Measurements from ENCODE around the gene ADK. TPM values are rescaled to one million over a fixed set of nuclear protein-coding genes. Genes with fewer than 3 reads are reported as not detected.
"Not testable (repeated sequence)": the region's sequence is repeated elsewhere in the genome, so short reads cannot be mapped to it uniquely, and the experiment has no call there.

The ADK gene
- total and polyA plus RNA-seq, 2 donors (not counting 3 experiments of a cell fraction or from before 2014, with no cell fraction given): 11.7 to 46.5 TPM

- Histone ChIP-seq H2AFZ (ENCODE audit: low read depth, low read length) (no peak overlapping the region), H3K4me2 (ENCODE audit: insufficient read depth, low read length) (no peak overlapping the region), H3K9me3 (replicated peaks; ENCODE audit: control insufficient read depth, insufficient read depth, low read length) (no peaks in the 10 kb centered on the region), H3K4me1 (ENCODE audit: control insufficient read depth, extremely low read depth, insufficient read depth, low read length) (no peaks in the 10 kb centered on the region), H3K79me2 (ENCODE audit: control insufficient read depth, insufficient read depth, low read length) (no peaks in the 10 kb centered on the region), H3K9me1 (replicated peaks; ENCODE audit: control insufficient read depth, extremely low read depth, insufficient read depth, low read length) (no peaks in the 10 kb centered on the region), H3K4me3 (replicated peaks in 1 of 3; ENCODE audit: insufficient read depth in 1 of 3, low read depth in 1 of 3, low read length in 3 of 3) (no peak overlapping the region), H3K9ac (replicated peaks; ENCODE audit: extremely low read depth, insufficient read depth, low read length) (no peak overlapping the region), H3K27me3 (ENCODE audit: control insufficient read depth in 2 of 2, insufficient read depth in 2 of 2, low read length in 2 of 2) (no peaks in the 10 kb centered on the region), H4K20me1 (replicated peaks; ENCODE audit: control insufficient read depth, extremely low read depth, insufficient read depth, low read length) (no peaks in the 10 kb centered on the region), H3K27ac (ENCODE audit: insufficient read depth, low read depth, low read length) (no peak overlapping the region), H3K36me3 (ENCODE audit: control insufficient read depth in 2 of 2, extremely low read depth in 1 of 2, insufficient read depth in 2 of 2, low read length in 2 of 2) (no peaks in the 10 kb centered on the region)
- BruUV-seq (replicated peaks): no TSS peak
- dilution Hi-C loops (cut with MboI; ENCODE audit: extremely low pct_ligation_motif_present, low sequenced_read_pairs): no loop called here
- FAIRE-seq (no peak), DNase-seq (ENCODE audit: low read depth, low spot score) (no peak)
- TF ChIP-seq FOS (IDR thresholded peaks at IDR 0.05; ENCODE audit: borderline replicate concordance, insufficient read depth, low read length) (no peak), GATA2 (IDR thresholded peaks at IDR 0.05; ENCODE audit: insufficient read depth, insufficient read length, low read depth, low read length) (no peak), MAX (IDR thresholded peaks at IDR 0.05; ENCODE audit: insufficient read depth, insufficient read length) (no peak), POLR2AphosphoS5 (IDR thresholded peaks at IDR 0.05; ENCODE audit: insufficient read depth, low read depth, low read length) (no peak), EZH2 (IDR thresholded peaks at IDR 0.05; ENCODE audit: borderline replicate concordance, low read depth, low read length, severe bottlenecking) (no peak), JUN (IDR thresholded peaks at IDR 0.05; ENCODE audit: borderline replicate concordance, insufficient read depth, insufficient read length, low read depth) (no peak), POLR2A (IDR thresholded peaks at IDR 0.05; ENCODE audit: low read depth, low read length) (no peak), MYC (IDR thresholded peaks at IDR 0.05; ENCODE audit: low read depth, low read length) (no peak)
- TF ChIP-seq, protein P1, sequence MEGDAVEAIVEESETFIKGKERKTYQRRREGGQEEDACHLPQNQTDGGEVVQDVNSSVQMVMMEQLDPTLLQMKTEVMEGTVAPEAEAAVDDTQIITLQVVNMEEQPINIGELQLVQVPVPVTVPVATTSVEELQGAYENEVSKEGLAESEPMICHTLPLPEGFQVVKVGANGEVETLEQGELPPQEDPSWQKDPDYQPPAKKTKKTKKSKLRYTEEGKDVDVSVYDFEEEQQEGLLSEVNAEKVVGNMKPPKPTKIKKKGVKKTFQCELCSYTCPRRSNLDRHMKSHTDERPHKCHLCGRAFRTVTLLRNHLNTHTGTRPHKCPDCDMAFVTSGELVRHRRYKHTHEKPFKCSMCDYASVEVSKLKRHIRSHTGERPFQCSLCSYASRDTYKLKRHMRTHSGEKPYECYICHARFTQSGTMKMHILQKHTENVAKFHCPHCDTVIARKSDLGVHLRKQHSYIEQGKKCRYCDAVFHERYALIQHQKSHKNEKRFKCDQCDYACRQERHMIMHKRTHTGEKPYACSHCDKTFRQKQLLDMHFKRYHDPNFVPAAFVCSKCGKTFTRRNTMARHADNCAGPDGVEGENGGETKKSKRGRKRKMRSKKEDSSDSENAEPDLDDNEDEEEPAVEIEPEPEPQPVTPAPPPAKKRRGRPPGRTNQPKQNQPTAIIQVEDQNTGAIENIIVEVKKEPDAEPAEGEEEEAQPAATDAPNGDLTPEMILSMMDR (IDR thresholded peaks at IDR 0.05; ENCODE audit: extremely low read depth in 1 of 2, insufficient read depth in 1 of 2, low read depth in 1 of 2, low read length in 2 of 2): no peak
- ChIA-PET POLR2A (no interaction called here), CTCF (no interaction called here)
- intact Hi-C loops (cut with micrococcal nuclease): no loop called here
These were observed 374.9 kb downstream of the ADK start for GRCh38 chr10:74525885-74526284.

- H3K36me3 ChIP-seq (ENCODE audit: control insufficient read depth in 2 of 2, extremely low read depth in 1 of 2, insufficient read depth in 2 of 2, low read length in 2 of 2): not testable (repeated sequence)
These were observed 376.6 kb downstream of the ADK start for GRCh38 chr10:74527611-74528010.

More at GRCh38 chr10:74527611-74528010, 376.6 kb downstream of the ADK start:
- H3K9me3 ChIP-seq (replicated peaks; ENCODE audit: control insufficient read depth, insufficient read depth, low read length); H3K4me2 ChIP-seq (ENCODE audit: insufficient read depth, low read length); H2AFZ ChIP-seq (ENCODE audit: low read depth, low read length); POLR2A ChIA-PET; H3K4me1 ChIP-seq (ENCODE audit: control insufficient read depth, extremely low read depth, insufficient read depth, low read length); H3K27ac ChIP-seq (ENCODE audit: insufficient read depth, low read depth, low read length); H3K4me3 ChIP-seq (replicated peaks in 1 of 3; ENCODE audit: insufficient read depth in 1 of 3, low read depth in 1 of 3, low read length in 3 of 3); DNase-seq (ENCODE audit: low read depth, low spot score); dilution Hi-C loops (cut with MboI; ENCODE audit: extremely low pct_ligation_motif_present, low sequenced_read_pairs); H3K27me3 ChIP-seq (ENCODE audit: control insufficient read depth in 2 of 2, insufficient read depth in 2 of 2, low read length in 2 of 2); intact Hi-C loops (cut with micrococcal nuclease); H4K20me1 ChIP-seq (replicated peaks; ENCODE audit: control insufficient read depth, extremely low read depth, insufficient read depth, low read length); BruUV-seq (replicated peaks); H3K79me2 ChIP-seq (ENCODE audit: control insufficient read depth, insufficient read depth, low read length); H3K9me1 ChIP-seq (replicated peaks; ENCODE audit: control insufficient read depth, extremely low read depth, insufficient read depth, low read length); H3K9ac ChIP-seq (replicated peaks; ENCODE audit: extremely low read depth, insufficient read depth, low read length); FAIRE-seq: not testable (repeated sequence)
- CTCF ChIA-PET: interaction anchor here (0.6 kb wide), 1 partner anchor 298 kb away, joined by 5 read pairs; no protein-coding TSS in a partner anchor

Data from endothelial cell of umbilical vein (primary cell).